Uterus (tissue), 2 donors: ENCODE results near the gene LGALS14.
"Not testable (repeated sequence)": the region's sequence is repeated elsewhere in the genome, so short reads cannot be mapped to it uniquely, and the experiment has no call there.

Source experiments
- CTCF ChIP-seq, 4 experiments: fragments of 200-600 bp in 2 of 4; fragments of 450-650 bp in 2 of 4; sonication (generic) in 2 of 4; IDR thresholded peaks; one replicate each; pipeline ENCODE4 v1.5.1; 2016 to 2019; ENCODE audit warnings: antibody characterized with exemption in 4 of 4, mild to moderate bottlenecking in 2 of 4, moderate library complexity in 1 of 4
- POLR2A ChIP-seq, 2 donors: fragments of 450-650 bp; IDR thresholded peaks; one replicate each; pipeline ENCODE4 v1.6.1; 2016; ENCODE audit warnings: antibody characterized with exemption in 2 of 2, mild to moderate bottlenecking in 1 of 2, moderate library complexity in 1 of 2

- not testable (repeated sequence) for TF ChIP-seq CTCF, POLR2A (IDR thresholded peaks at IDR 0.05)
These were observed 34.4 kb upstream of the LGALS14 start for GRCh38 chr19:39669860-39670259.
